Right ventricle myocardium superior (tissue), 1 donor: ENCODE measurements around the gene PPP2R5B. TPM values are rescaled to one million over a fixed set of nuclear protein-coding genes. Genes with fewer than 3 reads are reported as not detected.

Source experiments
- ATAC-seq: fragments of 200-7000 bp; cut with Tn5 transposase; one replicate; pipeline ENCODE4 v1.9.1; 2020; ENCODE audit warnings: mild to moderate bottlenecking; ENCODE audit not compliant: poor library complexity
- DNase-seq: peaks from one replicate; pipeline ENCODE4 v3.0.0-alpha.2; 2020
- intact Hi-C: fragments of 100-400 bp; cut with DNase I; formaldehyde crosslinking; loops from one replicate; pipeline ENCODE4 v1.11.2; 2022
- long read RNA-seq: library from polyadenylated mRNA; unstranded; transcript quantifications from one replicate; pipeline ENCODE4 v2.0.0, GENCODE V29; 2021
- total RNA-seq: library from RNA; stranded (reverse); fragmentation: NEBNext Ultra II Directional; extraction: Animal tissue kit (Norgen Biotek cat#: 25700); gene quantifications from one replicate; pipeline ENCODE4 v1.2.1, GENCODE V29; 2021
- donor health status: DM: no; HTN: yes; CAD: no; lungs with severe emphysema.

PPP2R5B gene
- total RNA-seq = 20.6 TPM
- long read RNA-seq, transcript PPP2R5B-201 (14 exons, 2,745 nt) = major isoform, 36 of 73 reads
- long read RNA-seq, partial matches to known transcripts = 29 of 73 reads
- long read RNA-seq, other reads (novel, unspliced or antisense) = 8 of 73 reads

DNA sequence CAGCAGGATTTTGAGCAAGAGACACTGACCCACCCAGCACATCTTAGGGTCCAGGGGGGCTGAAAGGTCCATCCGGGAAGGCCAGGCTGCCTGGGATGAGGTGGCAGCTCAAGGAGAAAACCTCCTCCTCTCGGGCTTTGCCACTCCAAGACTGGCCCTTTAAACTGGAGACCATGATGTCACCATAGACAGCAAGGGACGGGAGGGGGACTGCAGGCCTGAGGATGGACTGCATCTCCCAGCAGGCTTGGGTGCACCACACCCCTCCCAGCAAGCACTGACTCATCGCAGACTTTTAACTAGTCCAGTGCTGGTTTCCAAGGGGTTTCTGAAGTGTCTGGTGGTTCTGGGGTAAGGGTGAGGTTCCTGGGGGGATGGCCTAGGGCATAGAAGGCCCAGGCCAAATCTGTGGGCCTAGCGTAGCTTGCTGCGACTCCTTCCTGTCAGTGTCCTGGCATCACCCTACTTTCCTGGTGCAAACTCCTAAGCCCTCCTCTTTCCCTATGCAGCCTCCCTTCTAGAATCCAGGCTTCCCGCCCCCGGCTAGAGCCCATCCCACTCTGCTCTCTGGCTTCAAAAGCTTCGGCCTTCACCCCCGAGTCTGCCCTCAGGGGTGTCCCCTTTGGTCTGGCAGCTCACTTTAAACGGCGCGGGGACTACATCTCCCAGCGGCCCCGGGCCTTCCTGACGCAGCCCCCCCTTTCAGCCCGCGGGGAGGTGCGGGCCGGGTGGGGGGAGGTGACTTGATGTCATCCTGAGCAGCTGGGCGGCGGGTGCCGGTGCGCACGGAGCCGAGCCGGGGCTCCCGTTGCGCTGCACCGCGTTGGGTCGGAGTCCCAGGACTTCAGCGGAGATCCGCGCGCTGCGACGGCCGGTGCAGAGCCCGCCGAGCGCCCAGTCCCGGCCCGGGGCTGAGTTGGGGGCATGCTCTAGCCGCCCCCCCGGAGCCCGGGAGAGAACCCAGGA, at the start of gene PPP2R5B:
Gene PPP2R5B (plus strand): TSS at position 746 of the 966 bp plus-strand sequence. CDS start 1,046 bp downstream, outside the sequence.
- intact Hi-C loops = no loop called here
- peak; percentile 96 for DNase-seq
- ATAC-seq = peak; percentile 98

DNA sequence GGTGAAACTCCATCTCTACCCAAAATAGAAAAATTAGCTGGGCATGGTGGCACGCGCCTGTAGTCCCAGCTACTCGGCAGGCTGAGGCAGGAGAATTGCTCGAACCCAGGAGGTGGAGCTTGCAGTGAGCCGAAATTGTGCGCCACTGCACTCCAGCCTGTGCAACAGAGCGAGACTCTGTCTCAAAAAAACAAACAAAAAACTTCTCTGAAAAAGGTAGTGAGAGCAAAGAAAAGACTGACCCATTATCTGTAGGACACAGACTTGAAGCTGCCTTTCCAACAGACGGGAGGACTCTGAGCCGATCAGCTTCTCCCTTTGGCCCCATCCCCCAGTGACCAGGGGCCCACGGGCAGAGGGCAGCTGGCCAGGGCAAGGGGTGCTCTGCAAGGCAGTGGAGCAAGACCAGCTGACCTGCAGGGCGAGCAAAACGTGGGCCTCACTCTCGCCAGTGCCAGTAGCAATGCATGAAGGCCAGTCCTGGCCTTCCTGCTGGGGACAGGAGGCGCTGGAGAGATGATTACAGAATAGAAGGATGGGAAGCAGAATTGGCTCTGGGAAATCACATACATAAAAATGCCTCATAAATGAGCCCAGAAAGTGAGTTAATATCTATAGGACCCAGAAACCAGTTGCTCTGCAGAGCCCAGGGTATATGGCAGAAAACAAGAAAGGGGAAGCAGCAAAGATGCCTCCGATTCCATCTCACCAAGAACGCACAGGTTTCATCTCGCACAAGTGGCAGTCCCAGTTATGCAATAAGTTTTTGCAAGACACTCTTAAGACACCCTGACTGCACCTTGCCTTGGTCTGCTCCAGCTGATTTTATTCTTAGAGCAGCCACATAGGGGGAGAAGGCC, 48.9 kb upstream of the PPP2R5B start:
- ATAC-seq = no peak
- intact Hi-C loops = no loop called here
- DNase-seq = no peak

DNA sequence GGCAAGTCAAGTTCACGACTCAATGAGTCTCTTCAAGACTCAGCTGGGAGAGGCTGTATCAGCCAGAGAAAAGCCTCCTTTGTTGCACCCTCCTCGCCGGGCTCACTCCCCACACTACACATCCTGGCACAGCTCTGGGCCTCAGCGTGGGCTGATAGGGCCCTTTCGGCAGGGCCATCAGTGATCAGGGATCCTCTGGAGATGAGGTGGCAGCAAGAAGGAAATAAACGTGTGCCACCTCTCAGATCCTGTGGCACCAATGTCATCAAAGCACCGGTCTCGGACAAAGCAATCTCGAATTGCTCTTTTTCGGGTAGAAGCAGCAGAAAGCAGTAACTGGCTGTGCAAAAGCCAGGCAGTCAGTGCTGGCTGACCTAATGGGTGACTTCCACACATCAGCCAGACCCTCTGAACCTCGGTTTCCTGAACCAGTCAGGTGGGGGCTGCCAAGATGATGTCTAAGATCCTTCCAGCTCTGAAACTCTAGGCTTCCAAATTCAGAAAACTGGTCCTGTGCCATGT, 48.2 kb upstream of the PPP2R5B start:
- ATAC-seq = no peak
- intact Hi-C loops = no loop called here
- DNase-seq = no peak

DNA sequence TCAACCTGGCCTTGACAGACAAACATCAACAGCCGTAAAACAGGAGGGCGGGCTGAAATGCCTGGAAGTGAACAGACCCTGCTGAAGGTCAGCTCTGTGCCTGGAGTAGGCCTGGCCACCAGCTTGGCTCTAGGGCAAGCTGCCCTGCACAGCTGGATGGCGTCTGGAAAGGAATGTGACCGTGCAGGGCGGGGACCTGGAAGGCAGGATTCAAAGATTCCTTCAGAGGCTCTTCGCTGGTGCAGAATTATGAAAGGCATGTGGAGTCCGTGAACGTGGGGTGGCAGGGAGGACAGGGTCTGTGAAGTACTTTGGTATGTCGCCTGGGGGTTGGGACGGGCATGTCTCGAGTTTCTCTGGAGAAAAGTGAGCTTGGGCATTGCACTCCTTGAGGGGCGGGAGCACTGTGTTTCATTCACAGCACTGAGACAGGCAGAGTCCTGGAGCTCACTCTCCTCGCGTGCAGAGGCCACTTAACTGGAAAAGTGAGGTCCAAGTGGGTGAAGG, 47.6 kb upstream of the PPP2R5B start:
- no peak for DNase-seq
- ATAC-seq = no peak
- intact Hi-C loops = no loop called here

DNA sequence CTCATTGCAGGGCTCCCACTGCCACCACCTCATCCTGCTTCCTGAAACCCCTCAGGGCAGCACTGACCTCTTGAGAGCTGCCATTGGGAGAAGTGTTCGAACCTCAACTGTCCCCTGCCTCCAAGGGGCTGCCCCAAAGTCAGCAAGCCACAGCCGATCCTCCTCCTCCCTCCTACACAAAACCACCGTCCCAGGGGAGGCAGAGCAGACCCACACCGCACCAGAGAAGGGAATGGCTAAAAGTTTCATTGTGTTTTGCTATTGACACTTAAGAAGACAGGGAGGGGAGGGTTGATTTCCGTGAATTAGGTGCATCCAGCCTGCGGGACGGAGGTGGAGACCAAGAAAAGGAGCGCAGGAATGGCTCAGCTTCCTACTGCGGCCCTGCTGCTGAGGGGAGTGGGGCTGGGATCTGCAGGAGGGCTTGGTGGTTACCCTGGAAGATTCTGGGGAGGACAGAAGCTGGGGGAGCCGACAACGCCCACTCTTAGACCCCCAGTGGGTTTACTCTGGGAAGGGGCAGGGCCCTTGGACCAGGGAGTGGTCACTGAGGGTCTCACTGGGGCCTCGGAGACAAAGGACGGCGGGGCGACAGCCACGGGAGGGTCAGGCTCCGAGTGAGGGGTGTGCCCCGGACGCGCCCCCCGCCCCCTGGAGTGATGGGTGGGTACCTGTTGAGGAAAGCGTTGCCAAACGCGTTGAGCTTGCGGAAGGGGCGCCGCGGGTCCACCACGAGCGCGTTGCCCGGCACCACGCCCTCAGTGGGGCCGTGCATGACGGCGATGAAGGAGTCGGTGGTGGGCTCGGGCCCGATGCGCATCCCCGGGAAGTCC, 46.9 kb upstream of the PPP2R5B start:
- no peak for DNase-seq
- intact Hi-C loops = no loop called here
- peak; percentile 11 for ATAC-seq

DNA sequence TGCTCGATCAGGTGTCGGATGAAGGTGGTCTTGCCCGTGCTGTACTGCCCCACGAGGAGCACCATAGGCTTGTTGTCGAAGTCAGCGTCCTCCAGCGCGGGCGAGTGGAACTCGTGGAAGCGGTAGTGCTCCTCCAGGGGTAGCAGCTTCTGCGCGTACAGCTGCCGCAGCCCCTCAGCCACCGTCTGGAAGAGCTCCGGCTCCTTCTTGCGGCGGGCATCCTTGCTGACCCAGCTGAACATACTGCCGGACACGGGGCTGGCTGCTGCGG, 46.3 kb upstream of the PPP2R5B start:
- intact Hi-C loops = no loop called here
- DNase-seq (no peak), ATAC-seq (peak; percentile 45)

DNA sequence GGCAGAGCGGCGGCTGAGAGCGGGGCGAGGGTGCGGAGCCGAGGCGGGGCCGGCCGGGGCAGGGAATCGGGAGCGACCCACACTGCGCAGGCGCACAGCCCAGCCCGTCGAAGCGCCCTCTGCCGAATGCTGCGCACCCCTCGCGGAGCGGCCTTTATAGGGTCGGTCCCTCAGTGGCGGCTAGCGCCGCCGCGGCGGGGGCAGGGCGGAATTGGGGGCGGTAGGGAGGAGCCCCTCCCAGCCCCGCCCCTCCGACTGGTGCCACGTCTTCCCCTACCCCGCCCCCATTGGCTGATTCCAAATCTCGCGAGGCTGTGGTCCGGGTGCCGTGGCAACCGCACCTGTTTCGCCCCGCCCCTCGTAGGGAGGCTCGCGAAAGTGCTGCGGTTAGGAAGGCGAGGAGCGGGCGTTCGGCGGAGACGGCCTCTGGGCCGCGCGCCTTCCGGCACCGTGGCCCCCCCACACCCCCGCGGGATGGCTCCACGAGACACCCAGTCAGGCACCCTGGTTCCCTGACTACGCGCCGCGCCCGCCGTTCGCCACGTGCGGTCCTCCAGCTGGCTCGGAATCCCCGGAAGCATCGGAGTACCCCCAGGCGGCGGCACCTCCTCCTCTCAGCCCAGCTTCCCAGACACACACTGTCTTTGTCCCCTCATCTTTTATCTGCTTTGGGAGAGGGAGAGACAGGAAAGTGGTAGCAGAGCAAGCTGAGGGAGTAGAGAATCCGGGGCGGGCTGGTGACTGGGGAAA, 45.8 kb upstream of the PPP2R5B start, which contains the start of gene EHD1:
Gene EHD1 (minus strand): TSS at position 128 of the 750 bp plus-strand sequence. CDS start 157 bp downstream, outside the sequence.
- peak; percentile 99 for DNase-seq
- intact Hi-C loops = no loop called here
- ATAC-seq = peak; percentile 91

DNA sequence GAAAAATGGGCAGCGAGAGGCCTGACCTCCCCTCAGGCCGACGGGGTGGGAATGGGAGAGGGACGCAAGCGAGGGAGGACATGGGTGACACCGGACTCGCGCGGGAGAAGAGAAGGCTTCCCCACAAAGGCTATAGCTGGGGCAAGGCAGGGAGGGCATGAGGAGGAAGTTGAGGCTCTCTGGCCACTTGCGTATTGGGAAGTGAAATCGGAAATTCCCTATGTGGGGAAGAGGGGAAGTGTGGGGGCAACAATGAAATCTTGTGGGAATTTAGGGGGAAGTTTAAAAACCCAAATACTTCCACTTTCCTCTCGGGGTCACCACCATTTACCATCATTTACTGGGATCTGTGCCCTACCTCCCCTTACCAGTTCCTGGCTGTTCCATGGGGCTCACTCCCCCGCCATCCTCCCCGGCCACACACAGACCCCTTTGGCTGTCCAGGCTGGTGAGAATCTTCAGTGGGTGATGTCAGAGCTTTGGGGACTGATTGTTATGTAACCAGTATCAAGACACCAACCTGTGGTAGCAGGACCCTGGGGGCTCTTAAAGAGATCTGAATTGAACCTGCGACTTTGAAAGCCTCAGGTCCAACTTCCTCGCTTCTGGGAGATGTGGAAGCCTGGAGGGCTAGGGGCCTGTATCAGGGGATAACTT, 45.1 kb upstream of the PPP2R5B start:
- intact Hi-C loops = no loop called here
- no peak for DNase-seq
- peak; percentile 4 for ATAC-seq

DNA sequence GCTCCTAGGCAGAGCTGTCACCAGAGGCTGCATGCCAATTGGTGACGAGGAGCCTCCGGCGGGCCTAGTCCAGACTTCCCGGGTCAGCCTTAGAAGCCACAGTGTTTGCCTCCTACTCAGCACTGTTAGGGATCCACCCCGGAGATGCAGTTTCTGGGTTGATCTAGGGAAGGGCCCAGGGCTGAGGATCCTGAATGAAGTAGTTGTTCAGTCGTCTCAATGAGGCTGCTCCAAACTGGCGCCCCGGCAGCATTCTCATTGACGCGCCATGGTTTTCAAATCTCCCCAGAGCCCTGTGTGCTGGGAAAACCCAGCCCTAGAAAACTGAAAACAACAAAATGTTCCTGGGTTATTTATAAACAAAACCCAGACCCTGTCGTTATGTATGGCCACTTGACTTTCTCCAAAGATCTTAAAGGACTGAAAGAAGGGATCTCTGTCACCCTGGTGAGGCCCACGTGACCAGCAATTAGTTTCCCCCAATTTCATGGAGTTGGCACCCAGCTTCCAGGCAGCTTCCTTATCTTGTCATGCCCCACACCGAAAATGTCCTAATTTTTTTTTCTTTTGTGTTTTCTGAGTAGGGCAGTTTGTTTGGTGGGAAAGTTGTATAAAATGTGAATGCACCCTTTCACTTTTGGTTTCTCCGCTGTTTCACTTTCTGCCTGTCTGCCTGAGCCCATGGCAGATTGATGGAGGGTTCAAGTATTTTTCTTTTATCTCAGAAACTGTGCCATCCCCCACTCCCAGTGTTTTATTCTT, 44.1 kb upstream of the PPP2R5B start:
- DNase-seq (no peak), ATAC-seq (no peak)
- intact Hi-C loops = no loop called here

DNA sequence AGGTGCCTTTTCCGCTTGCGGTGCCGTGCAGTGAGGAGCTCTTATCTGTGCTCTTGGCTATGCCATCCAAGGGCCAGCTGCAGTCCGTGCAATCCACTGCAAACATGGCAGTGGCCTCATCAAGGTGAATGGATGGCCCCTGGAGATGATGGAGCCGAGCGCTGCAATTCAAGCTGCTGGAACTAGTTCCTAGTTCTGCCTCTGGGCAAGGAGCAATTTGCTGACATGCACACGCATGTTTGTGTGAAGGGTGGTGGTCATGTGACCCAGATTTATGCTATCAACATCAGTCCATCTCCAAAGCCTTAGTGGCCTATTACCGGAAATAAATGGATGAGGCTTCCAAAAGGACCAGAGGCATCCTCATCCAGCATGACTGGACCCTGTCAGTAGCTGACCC, 43.0 kb upstream of the PPP2R5B start:
- DNase-seq = no peak
- intact Hi-C loops = no loop called here
- no peak for ATAC-seq

DNA sequence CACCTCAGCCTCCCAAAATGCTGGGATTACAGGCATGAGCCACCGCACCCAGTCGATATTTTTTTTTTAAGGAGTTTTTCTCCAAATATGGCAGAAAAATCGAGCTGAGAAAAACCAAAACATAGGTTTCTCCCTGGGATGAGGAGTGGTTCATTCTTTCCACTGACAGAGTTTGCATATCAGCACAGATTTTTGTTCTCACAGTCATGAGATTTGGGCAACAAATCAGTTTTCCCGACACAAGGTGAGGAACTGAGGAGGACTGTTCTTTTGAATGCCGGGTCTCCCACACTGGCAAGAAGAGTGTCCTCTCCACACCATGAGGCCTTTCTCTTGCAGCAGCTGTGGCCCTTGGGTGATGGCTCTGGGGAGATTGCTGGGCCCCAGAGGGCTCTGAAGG, 42.2 kb upstream of the PPP2R5B start:
- intact Hi-C loops = no loop called here
- DNase-seq (no peak), ATAC-seq (no peak)

DNA sequence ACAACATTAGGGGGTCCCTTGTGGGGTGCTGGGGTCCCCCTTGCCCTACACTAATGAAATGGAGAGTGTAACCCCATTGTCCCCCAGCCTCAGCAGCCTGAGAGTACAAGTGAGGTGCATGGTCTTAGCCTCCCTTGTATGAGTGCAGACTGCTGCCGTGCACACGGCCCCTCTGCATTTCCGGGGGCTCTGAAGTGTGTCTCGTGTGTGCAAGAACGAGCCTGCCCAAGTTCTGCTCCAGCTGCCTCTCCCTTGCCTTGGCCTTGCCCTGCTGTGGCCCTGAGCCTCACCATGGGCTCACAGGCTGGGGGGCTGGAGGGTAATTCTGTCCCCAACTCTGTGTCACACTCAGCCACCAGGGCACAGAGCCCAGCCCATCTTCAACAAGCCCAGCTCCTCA, 40.9 kb upstream of the PPP2R5B start:
- intact Hi-C loops = no loop called here
- no peak for DNase-seq
- no peak for ATAC-seq

DNA sequence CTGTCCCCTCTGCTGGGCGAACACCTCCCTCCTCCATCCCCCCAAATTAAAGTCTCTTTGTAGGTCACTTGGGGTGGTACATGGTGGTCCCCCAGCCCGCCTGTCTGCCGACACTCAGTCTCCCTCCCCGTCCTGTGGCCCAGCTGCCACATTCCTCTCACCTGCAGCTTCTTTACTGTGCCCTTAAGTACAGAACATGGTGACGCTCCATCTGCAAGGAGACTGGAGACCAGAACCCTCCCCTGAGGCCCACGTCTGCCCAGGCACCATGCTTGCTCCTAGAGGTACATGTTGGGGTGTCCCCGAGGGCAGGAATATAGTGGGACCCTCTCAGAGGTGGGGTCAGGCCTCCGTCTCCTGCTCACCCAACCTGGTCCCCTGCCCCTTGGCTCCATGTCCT, 40.5 kb upstream of the PPP2R5B start:
- intact Hi-C loops = no loop called here

DNA sequence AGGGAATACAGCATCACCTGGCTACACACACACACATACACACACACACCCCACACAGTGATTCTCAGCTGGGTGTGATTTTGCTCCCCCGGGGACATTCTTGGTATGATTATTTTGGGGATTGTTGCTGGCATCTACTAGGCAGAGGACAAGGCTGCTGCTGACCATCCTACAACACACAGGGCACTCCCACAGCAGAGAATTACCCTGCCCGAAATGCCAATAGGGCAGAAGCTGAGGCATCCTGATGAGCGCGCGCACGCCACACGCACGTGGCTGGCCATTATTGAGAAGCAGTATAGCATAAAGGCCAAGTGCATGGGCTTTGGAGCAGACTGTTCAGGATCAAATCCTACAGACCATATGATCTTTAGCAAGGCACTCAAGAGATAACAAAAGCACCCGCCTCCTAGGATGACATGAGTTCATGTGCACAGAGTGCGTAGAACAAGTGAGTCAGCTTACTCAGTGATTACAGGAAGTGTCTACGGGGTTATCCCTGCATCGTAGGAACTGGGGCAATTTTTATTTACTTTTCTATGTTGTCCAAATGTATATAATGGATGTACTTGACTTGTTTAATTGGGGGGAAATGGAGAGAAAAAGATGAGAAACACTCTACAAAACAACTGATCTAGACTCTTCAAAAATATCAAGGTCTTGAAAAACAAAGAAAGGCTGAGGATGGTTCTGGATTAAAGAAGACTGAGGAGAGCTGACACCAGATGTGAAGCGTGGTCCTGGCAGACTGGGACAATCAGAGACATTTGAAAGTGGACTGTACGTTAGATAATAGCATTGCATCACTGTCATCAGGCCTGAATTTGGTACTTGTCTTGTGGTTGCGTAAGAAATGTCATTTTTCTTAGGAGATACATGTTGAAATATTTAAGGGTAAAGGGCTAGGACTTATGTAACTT, 38.9 kb upstream of the PPP2R5B start:
- DNase-seq = no peak
- ATAC-seq = no peak
- intact Hi-C loops = no loop called here

More for the DNA sequence above, 40.5 kb upstream of the PPP2R5B start:
- ATAC-seq (no peak), DNase-seq (no peak)

DNA sequence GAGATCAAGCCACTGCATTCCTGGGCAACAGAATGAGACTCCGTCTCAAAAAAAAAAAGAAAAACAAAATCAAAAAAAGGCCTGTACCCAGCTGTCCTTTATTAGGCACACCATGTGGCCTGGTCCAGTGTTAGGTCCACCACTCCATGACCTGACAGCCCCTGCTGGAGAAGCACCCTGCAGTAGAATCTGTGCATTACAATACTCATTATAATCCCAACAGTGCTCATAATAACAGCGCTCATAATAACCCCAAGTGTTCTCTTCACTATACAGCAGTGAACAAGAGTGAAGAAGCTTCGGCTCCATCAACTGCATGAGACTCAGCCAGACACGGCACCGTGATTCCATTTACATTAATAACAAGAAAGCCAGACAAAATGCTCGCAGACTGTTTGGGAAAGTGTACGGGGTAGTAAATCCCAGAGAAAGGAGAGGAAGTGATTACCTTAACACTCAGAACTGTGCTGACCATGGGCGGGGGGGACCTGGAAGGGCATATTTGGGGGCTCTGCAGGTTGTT, 37.2 kb upstream of the PPP2R5B start:
- intact Hi-C loops = no loop called here
- ATAC-seq = no peak
- no peak for DNase-seq
